AG09319 (cell line): ENCODE results near the gene TRRAP.

Experiments
- DNase-seq: peaks from one replicate; pipeline ENCODE4 v3.0.0-alpha.2; 2010; ENCODE audit warnings: low read depth; ENCODE audit errors: extremely low read depth
- TF ChIP-seq, protein P1 (sequence below): IDR thresholded peaks from 2 replicates; pipeline ENCODE4 v1.5.1; 2011; ENCODE audit warnings: low read depth, mild to moderate bottlenecking, inconsistent platforms, low read length, moderate library complexity

Gene TRRAP

DNA sequence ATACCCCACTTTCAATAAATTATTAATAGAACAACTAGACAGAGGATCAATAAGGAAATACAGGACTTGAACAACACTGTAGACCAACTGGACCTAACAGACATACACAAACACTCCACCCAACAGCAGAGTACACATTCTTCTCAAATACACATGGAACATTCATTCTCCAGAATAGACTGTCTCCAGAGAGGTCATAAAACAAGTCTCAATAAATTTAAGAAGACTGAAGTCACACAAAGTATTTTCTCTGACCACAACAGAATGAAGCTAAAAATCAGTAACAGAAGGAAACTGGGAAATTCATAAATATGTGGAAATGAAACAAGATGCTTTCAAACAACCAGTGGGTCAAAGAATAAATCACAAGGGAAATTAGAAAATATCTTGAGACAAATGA, 145.7 kb downstream of the TRRAP start:
- DNase-seq: no peak
- TF ChIP-seq, protein P1, sequence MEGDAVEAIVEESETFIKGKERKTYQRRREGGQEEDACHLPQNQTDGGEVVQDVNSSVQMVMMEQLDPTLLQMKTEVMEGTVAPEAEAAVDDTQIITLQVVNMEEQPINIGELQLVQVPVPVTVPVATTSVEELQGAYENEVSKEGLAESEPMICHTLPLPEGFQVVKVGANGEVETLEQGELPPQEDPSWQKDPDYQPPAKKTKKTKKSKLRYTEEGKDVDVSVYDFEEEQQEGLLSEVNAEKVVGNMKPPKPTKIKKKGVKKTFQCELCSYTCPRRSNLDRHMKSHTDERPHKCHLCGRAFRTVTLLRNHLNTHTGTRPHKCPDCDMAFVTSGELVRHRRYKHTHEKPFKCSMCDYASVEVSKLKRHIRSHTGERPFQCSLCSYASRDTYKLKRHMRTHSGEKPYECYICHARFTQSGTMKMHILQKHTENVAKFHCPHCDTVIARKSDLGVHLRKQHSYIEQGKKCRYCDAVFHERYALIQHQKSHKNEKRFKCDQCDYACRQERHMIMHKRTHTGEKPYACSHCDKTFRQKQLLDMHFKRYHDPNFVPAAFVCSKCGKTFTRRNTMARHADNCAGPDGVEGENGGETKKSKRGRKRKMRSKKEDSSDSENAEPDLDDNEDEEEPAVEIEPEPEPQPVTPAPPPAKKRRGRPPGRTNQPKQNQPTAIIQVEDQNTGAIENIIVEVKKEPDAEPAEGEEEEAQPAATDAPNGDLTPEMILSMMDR: no peak

DNA sequence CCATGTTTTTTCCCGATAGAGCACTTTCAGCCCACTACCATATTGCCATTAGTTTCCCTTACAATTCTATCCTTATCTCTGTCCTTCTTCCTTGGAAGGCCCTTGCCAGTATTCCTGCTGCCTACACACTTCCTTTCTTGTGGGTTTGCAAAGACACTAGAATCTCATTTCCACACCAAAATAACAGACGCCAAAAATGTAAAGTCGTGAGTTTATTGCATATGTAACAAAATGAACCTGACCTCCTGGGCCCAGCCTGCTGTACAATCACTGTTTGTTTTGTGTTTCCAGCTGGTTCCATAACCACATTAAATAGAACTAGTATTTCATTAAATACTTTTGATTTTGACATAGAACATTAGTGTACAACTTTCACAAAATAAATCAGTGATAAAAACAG, 148.9 kb downstream of the TRRAP start:
- no peak for DNase-seq
- TF ChIP-seq, protein P1: no peak

DNA sequence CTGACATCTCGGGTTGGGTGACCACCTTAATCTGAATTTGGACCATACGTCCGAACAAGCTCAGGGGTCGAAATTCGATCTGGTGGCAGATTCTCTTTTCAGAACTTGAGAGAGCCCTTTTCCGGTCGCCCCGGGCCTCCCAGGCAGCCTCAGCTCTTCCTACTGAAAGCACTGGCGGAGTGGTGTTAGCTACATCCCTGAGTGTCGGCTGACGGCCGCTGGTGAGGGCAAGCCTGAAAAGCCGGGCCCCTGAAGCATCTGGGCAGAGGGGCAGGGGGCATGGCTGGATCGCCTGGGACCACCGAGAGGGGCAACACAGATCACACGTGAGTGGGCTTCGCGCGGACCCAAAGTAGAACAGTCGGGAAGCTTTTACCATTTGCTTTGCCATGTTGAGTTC, 149.5 kb downstream of the TRRAP start:
- no peak for DNase-seq
- TF ChIP-seq, protein P1: no peak

DNA sequence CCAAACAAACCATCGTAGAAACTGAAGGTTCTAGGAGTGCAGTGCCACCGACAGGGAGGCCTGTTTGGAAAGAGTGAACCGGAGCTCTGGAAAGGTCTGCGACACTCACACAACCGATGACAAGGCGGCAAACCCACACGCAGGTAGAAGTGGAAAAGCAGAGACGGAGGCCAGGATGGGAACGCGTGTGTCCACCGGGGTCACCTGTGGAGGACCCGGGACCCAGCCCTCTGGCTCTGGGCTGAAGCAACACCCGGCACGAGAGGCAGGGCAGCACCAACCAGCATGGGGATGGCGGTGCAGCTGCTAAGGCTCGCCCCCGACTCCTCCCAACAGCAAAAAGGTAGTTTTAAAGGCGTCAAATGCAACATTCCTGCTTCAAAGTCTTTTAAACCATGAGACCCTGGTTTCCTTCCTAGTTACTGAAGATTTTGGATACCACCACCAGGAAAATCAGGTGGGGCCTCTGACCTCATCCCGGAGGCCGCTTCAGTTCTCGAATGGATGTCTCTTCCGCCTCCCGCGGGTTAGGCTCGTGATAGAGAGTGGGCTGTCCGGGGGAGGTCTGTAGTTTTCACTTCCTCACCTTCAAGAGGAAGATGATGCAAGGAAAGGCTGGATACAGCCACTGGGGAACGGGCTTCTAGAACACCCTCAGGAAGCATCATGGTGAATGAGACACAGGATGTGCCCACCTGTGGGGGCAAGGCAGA, 150.1 kb downstream of the TRRAP start:
- TF ChIP-seq, protein P1: no peak
- no peak for DNase-seq

DNA sequence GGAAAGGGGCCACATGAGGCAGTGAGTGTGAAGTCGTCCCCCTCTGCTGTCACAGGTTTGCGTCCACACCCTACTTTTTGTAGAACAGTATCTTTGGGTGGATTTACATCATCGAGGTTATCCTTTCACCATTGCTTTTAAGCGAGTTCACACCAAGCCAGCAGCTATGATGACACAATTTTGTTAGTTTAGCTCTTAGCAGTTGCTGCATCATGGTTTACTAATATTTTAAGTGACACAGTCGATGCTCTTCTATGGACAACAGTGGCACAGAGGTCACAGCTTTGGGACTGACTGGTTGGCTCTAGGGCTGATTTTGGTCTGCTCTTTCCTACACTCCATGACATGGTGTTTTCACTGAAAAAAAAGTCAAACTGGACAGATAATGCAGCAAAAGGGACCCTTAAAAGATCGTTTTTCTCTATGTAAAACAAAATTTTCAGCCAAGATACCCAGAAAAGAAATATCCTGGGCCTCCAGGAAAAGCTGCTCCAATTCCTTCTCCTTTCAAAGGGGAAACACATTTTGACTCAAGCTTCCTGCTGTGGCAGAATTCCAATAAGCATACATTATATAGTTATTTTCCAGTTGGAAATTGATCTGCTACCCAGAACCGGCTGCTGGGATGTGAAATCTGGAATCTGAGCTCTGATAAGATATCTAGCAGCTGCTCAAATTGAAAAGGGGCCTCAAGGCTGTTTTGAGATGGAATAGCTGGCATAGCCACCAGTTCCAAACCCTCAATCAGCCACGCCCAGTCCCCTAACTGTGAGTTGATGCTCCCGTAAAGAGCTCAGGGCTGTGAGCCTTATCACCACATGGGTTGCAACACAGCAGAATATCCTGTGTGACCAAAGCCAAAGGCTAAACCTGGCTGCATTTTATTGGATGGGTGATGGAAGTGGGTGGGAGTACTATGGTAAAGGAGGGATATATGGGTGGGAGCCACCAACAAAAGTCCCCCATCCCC, 151.4 kb downstream of the TRRAP start:
- no peak for DNase-seq

DNA sequence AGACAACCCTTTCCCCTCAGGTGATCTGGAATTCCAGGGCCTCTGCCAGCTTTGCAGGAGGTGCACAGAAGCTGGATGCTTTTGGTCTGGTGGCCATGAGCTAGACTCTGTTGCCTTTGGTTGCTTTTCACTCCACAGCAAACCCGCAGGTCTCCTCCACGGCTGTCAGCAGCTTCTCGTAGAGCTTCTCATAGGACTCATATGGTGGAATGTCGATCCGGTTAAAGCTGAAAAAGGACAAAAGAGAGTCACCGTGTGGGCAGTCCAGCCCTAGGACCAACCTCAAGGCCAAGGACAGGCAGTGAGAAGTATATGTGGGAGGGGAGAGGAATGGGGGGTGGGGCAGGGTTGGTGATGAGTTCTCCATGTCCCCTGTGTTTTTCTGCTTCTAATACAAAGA, 152.1 kb downstream of the TRRAP start:
- DNase-seq: no peak

More for the DNA sequence above, 151.4 kb downstream of the TRRAP start:
- TF ChIP-seq, protein P1: no peak

More for the DNA sequence above, 152.1 kb downstream of the TRRAP start:
- TF ChIP-seq, protein P1: no peak
